ENCODE results near the gene NAT14. TPM values are rescaled to one million over a fixed set of nuclear protein-coding genes. Genes with fewer than 3 reads are reported as not detected.

NAT14 gene
- total RNA-seq, 2 experiments from 2014 or later = 10.5 to 14.7 TPM

DNA sequence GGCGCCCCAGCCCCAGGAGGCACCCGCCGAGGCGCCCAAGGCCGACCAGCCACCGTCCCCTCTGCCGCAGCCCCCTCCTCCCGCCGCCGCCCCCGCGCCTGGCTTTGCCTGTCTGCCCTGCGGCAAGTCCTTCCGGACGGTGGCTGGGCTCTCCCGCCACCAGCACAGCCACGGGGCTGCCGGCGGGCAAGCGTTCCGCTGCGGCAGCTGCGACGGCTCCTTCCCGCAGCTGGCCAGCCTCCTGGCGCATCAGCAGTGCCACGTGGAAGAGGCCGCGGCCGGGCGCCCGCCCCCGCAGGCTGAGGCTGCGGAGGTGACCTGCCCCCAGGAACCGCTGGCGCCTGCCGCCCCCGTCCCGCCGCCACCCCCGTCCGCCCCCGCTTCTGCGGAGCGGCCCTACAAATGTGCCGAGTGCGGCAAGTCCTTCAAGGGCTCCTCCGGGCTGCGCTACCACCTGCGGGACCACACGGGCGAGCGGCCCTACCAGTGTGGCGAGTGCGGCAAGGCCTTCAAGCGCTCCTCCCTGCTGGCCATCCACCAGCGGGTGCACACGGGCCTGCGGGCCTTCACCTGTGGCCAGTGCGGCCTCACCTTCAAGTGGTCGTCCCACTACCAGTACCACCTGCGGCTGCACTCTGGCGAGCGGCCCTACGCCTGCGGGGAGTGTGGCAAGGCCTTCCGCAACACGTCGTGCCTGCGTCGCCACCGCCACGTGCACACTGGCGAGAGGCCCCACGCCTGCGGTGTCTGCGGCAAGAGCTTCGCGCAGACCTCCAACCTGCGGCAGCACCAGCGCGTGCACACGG is 2.6 kb upstream of the NAT14 start:
- no peaks in the 10 kb centered on the region for H3K27me3 ChIP-seq (ENCODE audit: control insufficient read depth in 1 of 2, insufficient read depth in 2 of 2, low read length in 2 of 2)
- H3K27ac ChIP-seq (ENCODE audit: low read depth in 1 of 2, low read length in 2 of 2) = no peak overlapping the region
- ChIA-PET CTCF (no interaction called here), POLR2A (no interaction called here)
- Mint-ChIP-seq H3K4me3 (no peak overlapping the region), H3K4me1 (ENCODE audit: low read depth) (peaks cover 34% of the 10 kb centered on the region), H3K27me3 (no peaks in the 10 kb centered on the region), H3K36me3 (ENCODE audit: low read depth) (peaks cover 6% of the 10 kb centered on the region), H3K27ac (no peak overlapping the region), H3K9me3 (no peaks in the 10 kb centered on the region)
- intact Hi-C loops (cut with DNase I, micrococcal nuclease) = no loop called here
- peaks cover 39% of the 10 kb centered on the region for H3K4me1 ChIP-seq (ENCODE audit: insufficient read depth, low read length)
- no peak overlapping the region for H3K4me3 ChIP-seq (ENCODE audit: low read length)
- DNase-seq = no peak
- TF ChIP-seq, protein P1, sequence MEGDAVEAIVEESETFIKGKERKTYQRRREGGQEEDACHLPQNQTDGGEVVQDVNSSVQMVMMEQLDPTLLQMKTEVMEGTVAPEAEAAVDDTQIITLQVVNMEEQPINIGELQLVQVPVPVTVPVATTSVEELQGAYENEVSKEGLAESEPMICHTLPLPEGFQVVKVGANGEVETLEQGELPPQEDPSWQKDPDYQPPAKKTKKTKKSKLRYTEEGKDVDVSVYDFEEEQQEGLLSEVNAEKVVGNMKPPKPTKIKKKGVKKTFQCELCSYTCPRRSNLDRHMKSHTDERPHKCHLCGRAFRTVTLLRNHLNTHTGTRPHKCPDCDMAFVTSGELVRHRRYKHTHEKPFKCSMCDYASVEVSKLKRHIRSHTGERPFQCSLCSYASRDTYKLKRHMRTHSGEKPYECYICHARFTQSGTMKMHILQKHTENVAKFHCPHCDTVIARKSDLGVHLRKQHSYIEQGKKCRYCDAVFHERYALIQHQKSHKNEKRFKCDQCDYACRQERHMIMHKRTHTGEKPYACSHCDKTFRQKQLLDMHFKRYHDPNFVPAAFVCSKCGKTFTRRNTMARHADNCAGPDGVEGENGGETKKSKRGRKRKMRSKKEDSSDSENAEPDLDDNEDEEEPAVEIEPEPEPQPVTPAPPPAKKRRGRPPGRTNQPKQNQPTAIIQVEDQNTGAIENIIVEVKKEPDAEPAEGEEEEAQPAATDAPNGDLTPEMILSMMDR (IDR thresholded peaks at IDR 0.05) = no peak
- H3K36me3 ChIP-seq (ENCODE audit: insufficient read depth, low read length) = peaks cover 8% of the 10 kb centered on the region
- H3K9me3 ChIP-seq (ENCODE audit: control insufficient read depth in 1 of 2, insufficient read depth in 1 of 2, low read length in 2 of 2) = no peaks in the 10 kb centered on the region
- no peak for ATAC-seq (ENCODE audit: poor library complexity)

DNA sequence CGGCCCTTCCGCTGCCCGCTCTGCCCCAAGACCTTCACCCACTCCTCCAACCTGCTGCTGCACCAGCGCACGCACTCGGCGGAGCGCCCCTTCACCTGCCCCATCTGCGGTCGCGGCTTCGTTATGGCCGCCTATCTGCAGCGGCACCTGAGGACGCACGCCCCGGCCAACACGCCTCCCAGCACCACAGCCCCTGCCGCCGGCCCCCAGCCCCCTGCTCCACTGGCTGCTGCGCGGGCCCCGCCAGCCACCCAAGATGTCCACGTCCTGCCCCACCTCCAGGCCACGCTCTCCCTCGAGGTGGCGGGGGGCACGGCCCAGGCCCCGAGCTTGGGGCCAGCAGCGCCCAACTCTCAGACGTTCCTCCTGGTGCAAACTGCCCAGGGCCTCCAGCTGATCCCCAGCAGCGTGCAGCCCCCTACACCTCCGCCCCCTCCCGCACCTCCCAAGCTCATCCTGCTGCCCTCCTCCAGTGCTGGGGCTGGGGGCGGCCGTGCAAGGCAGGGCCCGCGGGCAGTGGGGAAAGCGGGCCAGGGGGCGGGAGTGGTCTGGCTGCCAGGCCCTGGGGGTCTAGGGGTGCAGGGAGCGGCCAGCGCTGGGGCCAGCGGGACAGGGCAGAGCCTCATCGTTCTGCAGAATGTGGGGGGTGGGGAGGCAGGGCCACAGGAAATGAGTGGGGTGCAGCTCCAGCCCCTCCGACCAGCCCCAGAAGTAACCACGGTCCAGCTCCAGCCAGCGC is 1.9 kb upstream of the NAT14 start:
- Histone ChIP-seq H3K9me3 (ENCODE audit: control insufficient read depth in 1 of 2, insufficient read depth in 1 of 2, low read length in 2 of 2) (no peaks in the 10 kb centered on the region), H3K27me3 (ENCODE audit: control insufficient read depth in 1 of 2, insufficient read depth in 2 of 2, low read length in 2 of 2) (no peaks in the 10 kb centered on the region), H3K36me3 (ENCODE audit: insufficient read depth, low read length) (peaks cover 8% of the 10 kb centered on the region), H3K4me1 (ENCODE audit: insufficient read depth, low read length) (peaks cover 31% of the 10 kb centered on the region), H3K27ac (ENCODE audit: low read depth in 1 of 2, low read length in 2 of 2) (no peak overlapping the region), H3K4me3 (ENCODE audit: low read length) (no peak overlapping the region)
- ChIA-PET POLR2A (no interaction called here), CTCF (interaction anchor here (1.8 kb wide), 1 partner anchor 21 kb away, joined by 6 read pairs; no protein-coding TSS in a partner anchor)
- Mint-ChIP-seq H3K4me1 (ENCODE audit: low read depth) (peaks cover 28% of the 10 kb centered on the region), H3K27ac (no peak overlapping the region), H3K9me3 (no peaks in the 10 kb centered on the region), H3K4me3 (no peak overlapping the region), H3K27me3 (no peaks in the 10 kb centered on the region), H3K36me3 (ENCODE audit: low read depth) (peaks cover 6% of the 10 kb centered on the region)
- intact Hi-C loops (cut with DNase I, micrococcal nuclease) = no loop called here
- ATAC-seq (ENCODE audit: poor library complexity) (no peak), DNase-seq (no peak)
- TF ChIP-seq, protein P1 (IDR thresholded peaks at IDR 0.05) = no peak

DNA sequence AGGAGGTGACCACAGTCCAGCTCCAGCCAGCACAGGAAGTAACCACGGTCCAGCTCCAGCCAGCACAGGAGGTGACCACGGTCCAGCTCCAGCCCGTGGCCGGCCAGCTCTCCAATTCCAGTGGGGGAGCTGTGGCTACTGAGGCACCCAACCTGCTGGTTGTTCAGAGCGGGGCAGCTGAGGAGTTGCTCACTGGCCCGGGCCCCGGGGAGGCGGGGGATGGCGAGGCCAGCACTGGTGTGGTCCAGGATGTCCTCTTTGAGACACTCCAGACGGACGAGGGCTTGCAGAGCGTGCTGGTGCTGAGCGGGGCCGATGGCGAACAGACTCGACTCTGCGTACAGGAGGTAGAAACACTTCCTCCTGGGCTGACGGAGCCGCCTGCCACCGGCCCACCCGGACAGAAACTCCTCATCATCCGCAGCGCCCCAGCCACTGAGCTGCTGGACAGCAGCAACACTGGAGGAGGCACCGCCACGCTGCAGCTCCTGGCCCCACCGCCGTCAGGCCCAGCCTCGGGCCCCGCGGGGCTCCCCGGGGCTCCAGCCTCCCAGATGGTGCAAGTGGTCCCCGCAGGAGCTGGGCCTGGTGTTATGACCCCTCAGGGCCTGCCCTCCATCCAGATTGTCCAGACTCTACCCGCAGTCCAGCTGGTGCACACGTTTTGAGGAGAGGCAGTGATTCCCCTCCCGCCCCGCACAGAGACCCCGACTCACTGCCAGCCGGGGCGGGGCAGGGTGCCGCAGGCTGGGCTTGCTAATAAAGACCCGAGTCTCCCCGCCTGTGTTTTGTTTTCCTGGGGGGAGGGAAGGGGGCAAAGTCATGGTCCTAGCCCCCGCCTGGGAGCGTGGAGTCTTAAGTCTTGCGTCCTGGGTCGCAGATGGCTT is 1.0 kb upstream of the NAT14 start:
- Mint-ChIP-seq H3K9me3 (no peaks in the 10 kb centered on the region), H3K27me3 (no peaks in the 10 kb centered on the region), H3K36me3 (ENCODE audit: low read depth) (peaks cover 6% of the 10 kb centered on the region), H3K4me1 (ENCODE audit: low read depth) (peaks cover 20% of the 10 kb centered on the region), H3K4me3 (peak overlapping the region; percentile 4), H3K27ac (no peak overlapping the region)
- ATAC-seq (ENCODE audit: poor library complexity) (no peak), DNase-seq (no peak)
- peak overlapping the region; percentile 58 for H3K4me3 ChIP-seq (ENCODE audit: low read length)
- peaks cover 27% of the 10 kb centered on the region for H3K4me1 ChIP-seq (ENCODE audit: insufficient read depth, low read length)
- H3K9me3 ChIP-seq (ENCODE audit: control insufficient read depth in 1 of 2, insufficient read depth in 1 of 2, low read length in 2 of 2) = no peaks in the 10 kb centered on the region
- POLR2A ChIA-PET = interaction anchor here (0.9 to 3.5 kb wide), 4 partner anchors 7 to 145 kb away, joined by 4 to 29 read pairs (median 4); partner anchors contain the start of genes KMT5C and ZNF628
- intact Hi-C loops (cut with DNase I, micrococcal nuclease) = no loop called here
- peaks cover 8% of the 10 kb centered on the region for H3K36me3 ChIP-seq (ENCODE audit: insufficient read depth, low read length)
- H3K27me3 ChIP-seq (ENCODE audit: control insufficient read depth in 1 of 2, insufficient read depth in 2 of 2, low read length in 2 of 2) = peaks cover 0 to 2% of the 10 kb centered on the region in 2 experiments
- CTCF ChIA-PET = interaction anchor here (1.0 to 1.8 kb wide), 2 partner anchors 16 to 20 kb away, joined by 3 to 6 read pairs; no protein-coding TSS in a partner anchor
- TF ChIP-seq, protein P1 (IDR thresholded peaks at IDR 0.05) = no peak
- no peak overlapping the region for H3K27ac ChIP-seq (ENCODE audit: low read depth in 1 of 2, low read length in 2 of 2)
